CD4-positive, alpha-beta memory T cell (primary cell): ENCODE data around the gene ABCG2. TPM values are rescaled to one million over a fixed set of nuclear protein-coding genes. Genes with fewer than 3 reads are reported as not detected.

Experiments used
- CTCF ChIA-PET: fragments of 350-600 bp; sonication (Branson Sonifier 250); formaldehyde crosslinking; loops from one replicate; lab custom pipeline; 2021; ENCODE audit warnings: inconsistent platforms; ENCODE audit not compliant: partially characterized antibody; lab: Charles Lee
- POLR2A ChIA-PET: fragments of 350-600 bp; sonication (Branson Sonifier 250); formaldehyde crosslinking; loops from one replicate; lab custom pipeline; 2021; ENCODE audit not compliant: partially characterized antibody; lab: Charles Lee
- DNase-seq, 5 donors: peaks; one replicate each; pipeline versions ENCODE4 v3.0.0 to v3.0.0-alpha.2; 2020 to 2022; ENCODE audit warnings: mixed read lengths in 1 of 5
- H3K27ac ChIP-seq: one replicate; pipeline ENCODE4 v1.7.0; 2013; ENCODE audit warnings: low read depth, low read length
- H3K27me3 ChIP-seq: 2 replicates; pipeline ENCODE4 v1.7.0; 2013; ENCODE audit warnings: mild to moderate bottlenecking, low read length, moderate library complexity; ENCODE audit not compliant: insufficient read depth
- H3K36me3 ChIP-seq: 2 replicates; pipeline ENCODE4 v1.7.0; 2013; ENCODE audit warnings: mild to moderate bottlenecking, low read length, moderate library complexity; ENCODE audit not compliant: insufficient read depth
- H3K4me1 ChIP-seq: 2 replicates; pipeline ENCODE4 v1.7.0; 2013; ENCODE audit warnings: mild to moderate bottlenecking, low read length, moderate library complexity; ENCODE audit not compliant: insufficient read depth
- H3K4me3 ChIP-seq, 2 donors: one replicate each; pipeline ENCODE4 v1.7.0; 2013; ENCODE audit warnings: low read length in 2 of 2, mild to moderate bottlenecking in 1 of 2
- H3K9me3 ChIP-seq, 2 donors: one replicate each; pipeline ENCODE4 v1.7.0; 2013; ENCODE audit warnings: low read length in 2 of 2, control low read depth in 1 of 2; ENCODE audit not compliant: control insufficient read depth in 1 of 2
- H3K27ac Mint-ChIP-seq, 7 donors: one replicate each; pipeline ENCODE4 v1.8.0; 2020 to 2021; ENCODE audit warnings: mixed read lengths in 7 of 7, mild to moderate bottlenecking in 6 of 7, inconsistent platforms in 3 of 7, moderate library complexity in 3 of 7
- H3K27me3 Mint-ChIP-seq, 2 donors: one replicate each; pipeline ENCODE4 v1.8.0; 2020 to 2021; ENCODE audit warnings: mixed read lengths in 2 of 2
- H3K36me3 Mint-ChIP-seq, 2 donors: one replicate each; pipeline ENCODE4 v1.8.0; 2020 to 2021; ENCODE audit warnings: mixed read lengths in 2 of 2, inconsistent platforms in 1 of 2, mild to moderate bottlenecking in 1 of 2
- H3K4me1 Mint-ChIP-seq, 4 donors: one replicate each; pipeline ENCODE4 v1.8.0; 2020 to 2021; ENCODE audit warnings: mixed read lengths in 4 of 4, mild to moderate bottlenecking in 1 of 4
- H3K4me3 Mint-ChIP-seq, 8 donors: one replicate each; pipeline ENCODE4 v1.8.0; 2020 to 2021; ENCODE audit warnings: mixed read lengths in 8 of 8, mild to moderate bottlenecking in 7 of 8, moderate library complexity in 6 of 8, inconsistent platforms in 3 of 8
- H3K9me3 Mint-ChIP-seq, 8 donors: one replicate each; pipeline ENCODE4 v1.8.0; 2020 to 2021; ENCODE audit warnings: mixed read lengths in 8 of 8, mild to moderate bottlenecking in 5 of 8, inconsistent platforms in 3 of 8, moderate library complexity in 1 of 8
- intact Hi-C: fragments of 100-400 bp; cut with micrococcal nuclease; formaldehyde crosslinking; loops from one replicate; pipeline ENCODE4 v1.15.1; 2023
- polyA plus RNA-seq, 2 donors: library from polyadenylated mRNA; unstranded; fragments of 300-500 nt; fragmentation: Illumina TruSeq; gene quantifications; one replicate each; pipeline ENCODE4 v1.2.3, GENCODE V29; 2021
- total RNA-seq, 2 experiments: library from RNA; stranded (reverse); gene quantifications; one replicate each; pipeline ENCODE4 v1.2.3, GENCODE V29; 2021

Gene ABCG2
- total and polyA plus RNA-seq, 4 experiments from 2014 or later = 0.44 to 1.4 (median 0.71) TPM

GRCh38 chr4:88075336-88075735, 83.1 kb downstream of the ABCG2 start:
- H3K27ac Mint-ChIP-seq = no peak overlapping the region
- POLR2A ChIA-PET = no interaction called here
- H3K4me1 Mint-ChIP-seq = peaks cover 0 to 2% (median 0%) of the 10 kb centered on the region in 4 donors
- intact Hi-C loops = no loop called here
- H3K9me3 Mint-ChIP-seq = peaks cover 3 to 13% (median 7%) of the 10 kb centered on the region in 8 donors
- no peak for DNase-seq
- Histone ChIP-seq H3K27ac (no peak overlapping the region), H3K4me1 (no peaks in the 10 kb centered on the region), H3K4me3 (no peak overlapping the region), H3K27me3 (no peaks in the 10 kb centered on the region), H3K36me3 (no peaks in the 10 kb centered on the region), H3K9me3 (peaks cover 0 to 4% of the 10 kb centered on the region in 2 donors)
- H3K27me3 Mint-ChIP-seq = no peaks in the 10 kb centered on the region
- H3K36me3 Mint-ChIP-seq = peaks cover 30 to 50% of the 10 kb centered on the region in 2 donors
- H3K4me3 Mint-ChIP-seq = no peak overlapping the region
- CTCF ChIA-PET = no interaction called here

GRCh38 chr4:88070031-88070430, 88.4 kb downstream of the ABCG2 start:
- Histone ChIP-seq H3K27me3 (no peaks in the 10 kb centered on the region), H3K36me3 (peaks cover 7% of the 10 kb centered on the region), H3K27ac (no peak overlapping the region), H3K4me3 (no peak overlapping the region), H3K9me3 (peaks cover 0 to 4% of the 10 kb centered on the region in 2 donors), H3K4me1 (no peaks in the 10 kb centered on the region)
- no peaks in the 10 kb centered on the region for H3K27me3 Mint-ChIP-seq
- peaks cover 3 to 23% (median 11%) of the 10 kb centered on the region in 8 donors for H3K9me3 Mint-ChIP-seq
- no peak overlapping the region for H3K4me3 Mint-ChIP-seq
- peaks cover 54 to 79% of the 10 kb centered on the region in 2 donors for H3K36me3 Mint-ChIP-seq
- intact Hi-C loops = no loop called here
- H3K27ac Mint-ChIP-seq = no peak overlapping the region
- no peaks in the 10 kb centered on the region for H3K4me1 Mint-ChIP-seq
- DNase-seq = no peak
- CTCF ChIA-PET = interaction anchor here (1.2 to 1.4 kb wide), 2 partner anchors 37 to 387 kb away, joined by 3 read pairs; partner anchors contain the start of gene HERC5
- POLR2A ChIA-PET = no interaction called here

GRCh38 chr4:88064410-88064809, 94.0 kb downstream of the ABCG2 start:
- no peaks in the 10 kb centered on the region for H3K4me1 ChIP-seq
- peaks cover 9% of the 10 kb centered on the region for H3K36me3 ChIP-seq
- Mint-ChIP-seq H3K9me3 (peaks cover 0 to 13% (median 4%) of the 10 kb centered on the region in 8 donors), H3K27me3 (no peaks in the 10 kb centered on the region), H3K4me3 (no peak overlapping the region), H3K27ac (no peak overlapping the region), H3K36me3 (peaks cover 34 to 59% of the 10 kb centered on the region in 2 donors), H3K4me1 (no peaks in the 10 kb centered on the region)
- POLR2A ChIA-PET = no interaction called here
- no peaks in the 10 kb centered on the region for H3K27me3 ChIP-seq
- DNase-seq = no peak
- CTCF ChIA-PET = no interaction called here
- intact Hi-C loops = no loop called here
- H3K4me3 ChIP-seq = no peak overlapping the region
- H3K9me3 ChIP-seq = no peaks in the 10 kb centered on the region
- H3K27ac ChIP-seq = no peak overlapping the region

- peaks cover 31 to 58% of the 10 kb centered on the region in 2 donors for H3K36me3 Mint-ChIP-seq
Observed at GRCh38 chr4:88063634-88064296, 94.7 kb downstream of the ABCG2 start.

GRCh38 chr4:88062843-88063242, 95.6 kb downstream of the ABCG2 start:
- no peak overlapping the region for H3K4me3 Mint-ChIP-seq
- Histone ChIP-seq H3K27ac (no peak overlapping the region), H3K9me3 (no peaks in the 10 kb centered on the region), H3K4me1 (no peaks in the 10 kb centered on the region), H3K27me3 (no peaks in the 10 kb centered on the region), H3K4me3 (no peak overlapping the region), H3K36me3 (peaks cover 9% of the 10 kb centered on the region)
- H3K36me3 Mint-ChIP-seq = peaks cover 25 to 54% of the 10 kb centered on the region in 2 donors
- no peaks in the 10 kb centered on the region for H3K4me1 Mint-ChIP-seq
- H3K27me3 Mint-ChIP-seq = no peaks in the 10 kb centered on the region
- ChIA-PET CTCF (no interaction called here), POLR2A (no interaction called here)
- DNase-seq = no peak
- intact Hi-C loops = no loop called here
- H3K27ac Mint-ChIP-seq = no peak overlapping the region
- H3K9me3 Mint-ChIP-seq = peaks cover 0 to 3% (median under 1%) of the 10 kb centered on the region in 8 donors

More at GRCh38 chr4:88063634-88064296, 94.7 kb downstream of the ABCG2 start:
- Mint-ChIP-seq H3K9me3 (peaks cover 0 to 10% (median 4%) of the 10 kb centered on the region in 8 donors), H3K27ac (no peak overlapping the region), H3K27me3 (no peaks in the 10 kb centered on the region), H3K4me3 (no peak overlapping the region), H3K4me1 (no peaks in the 10 kb centered on the region)
- DNase-seq = no peak
- Histone ChIP-seq H3K27me3 (no peaks in the 10 kb centered on the region), H3K27ac (no peak overlapping the region), H3K4me1 (no peaks in the 10 kb centered on the region), H3K4me3 (no peak overlapping the region), H3K36me3 (peaks cover 9% of the 10 kb centered on the region), H3K9me3 (no peaks in the 10 kb centered on the region)
- ChIA-PET POLR2A (no interaction called here), CTCF (no interaction called here)
- intact Hi-C loops = no loop called here

- Histone ChIP-seq H3K27me3 (no peaks in the 10 kb centered on the region), H3K27ac (no peak overlapping the region), H3K4me1 (no peaks in the 10 kb centered on the region), H3K9me3 (no peaks in the 10 kb centered on the region), H3K4me3 (no peak overlapping the region), H3K36me3 (peaks cover 9% of the 10 kb centered on the region)
- no peaks in the 10 kb centered on the region for H3K9me3 Mint-ChIP-seq
- H3K4me3 Mint-ChIP-seq = no peak overlapping the region
- no peak for DNase-seq
- no peaks in the 10 kb centered on the region for H3K4me1 Mint-ChIP-seq
- CTCF ChIA-PET = no interaction called here
- no peaks in the 10 kb centered on the region for H3K27me3 Mint-ChIP-seq
- peaks cover 20 to 49% of the 10 kb centered on the region in 2 donors for H3K36me3 Mint-ChIP-seq
- intact Hi-C loops = no loop called here
- H3K27ac Mint-ChIP-seq = peak overlapping the region in 1 of 7 donors; percentile 41
- POLR2A ChIA-PET = no interaction called here
Observed at GRCh38 chr4:88062311-88062710, 96.1 kb downstream of the ABCG2 start.

GRCh38 chr4:88060431-88060830, 98.0 kb downstream of the ABCG2 start:
- Mint-ChIP-seq H3K4me3 (no peak overlapping the region), H3K36me3 (peaks cover 12 to 44% of the 10 kb centered on the region in 2 donors), H3K27ac (no peak overlapping the region), H3K27me3 (no peaks in the 10 kb centered on the region), H3K9me3 (no peaks in the 10 kb centered on the region), H3K4me1 (no peaks in the 10 kb centered on the region)
- intact Hi-C loops = no loop called here
- H3K36me3 ChIP-seq = peaks cover 7% of the 10 kb centered on the region
- POLR2A ChIA-PET = no interaction called here
- H3K27me3 ChIP-seq = no peaks in the 10 kb centered on the region
- no peak for DNase-seq
- CTCF ChIA-PET = no interaction called here
- H3K4me3 ChIP-seq = no peak overlapping the region
- no peaks in the 10 kb centered on the region for H3K4me1 ChIP-seq
- H3K9me3 ChIP-seq = no peaks in the 10 kb centered on the region
- no peak overlapping the region for H3K27ac ChIP-seq
